IMR-90 (cell line): ENCODE results near the gene PP2D1.

ENCODE experiments used
- BHLHE40 ChIP-seq: fragments of 150-350 bp; IDR thresholded peaks from 2 replicates; pipeline ENCODE4 v1.6.1; 2016; ENCODE audit warnings: mild to moderate bottlenecking, low read depth, low read length
- CEBPB ChIP-seq: IDR thresholded peaks from 2 replicates; pipeline ENCODE4 v1.6.1; 2012; ENCODE audit warnings: low read depth, low read length, improper control_type of control experiment
- CHD1 ChIP-seq: IDR thresholded peaks from 2 replicates; pipeline ENCODE4 v1.6.1; 2012; ENCODE audit warnings: low read depth, low read length, improper control_type of control experiment
- CTCF ChIP-seq: conservative IDR thresholded peaks from 2 replicates; pipeline ENCODE4 v1.5.1; 2012; ENCODE audit warnings: mild to moderate bottlenecking, low read depth, low read length, improper control_type of control experiment
- FOS ChIP-seq: fragments of 150-350 bp; IDR thresholded peaks from 2 replicates; pipeline ENCODE4 v1.6.1; 2016; ENCODE audit warnings: low read depth, low read length
- MAFK ChIP-seq: IDR thresholded peaks from 2 replicates; pipeline ENCODE4 v1.6.1; 2012; ENCODE audit warnings: low read depth, low read length, improper control_type of control experiment
- MAZ ChIP-seq: IDR thresholded peaks from 2 replicates; pipeline ENCODE4 v1.6.1; 2012; ENCODE audit warnings: low read depth, mild to moderate bottlenecking, low read length, improper control_type of control experiment, moderate library complexity, borderline replicate concordance
- MXI1 ChIP-seq: IDR thresholded peaks from 2 replicates; pipeline ENCODE4 v1.6.1; 2012; ENCODE audit warnings: low read depth, mild to moderate bottlenecking, low read length, moderate library complexity, borderline replicate concordance
- NFE2L2 ChIP-seq: fragments of 150-350 bp; IDR thresholded peaks from 2 replicates; pipeline ENCODE4 v1.6.1; 2016; ENCODE audit warnings: low read depth, mild to moderate bottlenecking, low read length
- POLR2A ChIP-seq: IDR thresholded peaks from 2 replicates; pipeline ENCODE4 v1.6.1; 2012; ENCODE audit warnings: mild to moderate bottlenecking, low read depth, low read length
- RAD21 ChIP-seq: IDR thresholded peaks from 2 replicates; pipeline ENCODE4 v1.6.1; 2012; ENCODE audit warnings: low read length, improper control_type of control experiment
- RCOR1 ChIP-seq: IDR thresholded peaks from 2 replicates; pipeline ENCODE4 v1.6.1; 2012; ENCODE audit warnings: mild to moderate bottlenecking, low read length, improper control_type of control experiment; ENCODE audit not compliant: insufficient replicate concordance
- RFX5 ChIP-seq: IDR thresholded peaks from 2 replicates; pipeline ENCODE4 v1.8.0; 2012; ENCODE audit warnings: low read depth, mild to moderate bottlenecking, low read length, moderate library complexity
- USF2 ChIP-seq: fragments of 150-350 bp; IDR thresholded peaks from 2 replicates; pipeline ENCODE4 v1.6.1; 2017; ENCODE audit warnings: mild to moderate bottlenecking, antibody characterized with exemption, low read length, low read depth

GRCh38 chr3:20051123-20051806 lies 39.2 kb upstream of the PP2D1 start:
- TF ChIP-seq CTCF (no peak), RCOR1 (no peak), CEBPB (no peak), NFE2L2 (no peak), RAD21 (no peak), USF2 (no peak), POLR2A (no peak), CHD1 (no peak), MAFK (no peak), BHLHE40 (no peak), FOS (no peak), MXI1 (no peak), MAZ (no peak), RFX5 (no peak)
